ENCODE measurements around the gene FARS2. TPM values are rescaled to one million over a fixed set of nuclear protein-coding genes. Genes with fewer than 3 reads are reported as not detected.

Gene FARS2
- total and polyA plus RNA-seq, 4 donors: 9.2 to 31.4 (median 19.4) TPM

- peaks cover 0 to 5% (median 0%) of the 10 kb centered on the region in 5 donors for H3K4me1 ChIP-seq (ENCODE audit: control insufficient read depth in 5 of 5, insufficient read depth in 5 of 5, low read length in 5 of 5)
- ATAC-seq (ENCODE audit: insufficient read depth, low FRiP score) (no peak), DNase-seq (no peak)
- H3K9ac ChIP-seq (ENCODE audit: insufficient read depth in 1 of 2, low read length in 2 of 2): no peak overlapping the region
- H3K9me3 ChIP-seq (ENCODE audit: control insufficient read depth in 4 of 4, insufficient read depth in 3 of 4, low read length in 3 of 4): peaks cover 0 to 4% (median 0%) of the 10 kb centered on the region in 4 donors
- no peak for TF ChIP-seq CTCF (IDR thresholded peaks at IDR 0.05; ENCODE audit: control extremely low read depth, extremely low read depth)
- no peak overlapping the region for H3K27ac ChIP-seq (ENCODE audit: low read depth in 1 of 2, low read length in 1 of 2)
- WGBS, 2 donors: 88 to 93% methylated on average over 7 of the region's 7 CpGs
- H3K4me3 ChIP-seq: no peak overlapping the region
- H3K36me3 ChIP-seq (ENCODE audit: control insufficient read depth in 4 of 4, insufficient read depth in 4 of 4, low read length in 4 of 4): no peaks in the 10 kb centered on the region
- no peaks in the 10 kb centered on the region for H3K27me3 ChIP-seq (ENCODE audit: control insufficient read depth in 3 of 3, insufficient read depth in 3 of 3, low read length in 2 of 3)
Observed at GRCh38 chr6:5589422-5590141, 328.3 kb downstream of the FARS2 start.

DNA sequence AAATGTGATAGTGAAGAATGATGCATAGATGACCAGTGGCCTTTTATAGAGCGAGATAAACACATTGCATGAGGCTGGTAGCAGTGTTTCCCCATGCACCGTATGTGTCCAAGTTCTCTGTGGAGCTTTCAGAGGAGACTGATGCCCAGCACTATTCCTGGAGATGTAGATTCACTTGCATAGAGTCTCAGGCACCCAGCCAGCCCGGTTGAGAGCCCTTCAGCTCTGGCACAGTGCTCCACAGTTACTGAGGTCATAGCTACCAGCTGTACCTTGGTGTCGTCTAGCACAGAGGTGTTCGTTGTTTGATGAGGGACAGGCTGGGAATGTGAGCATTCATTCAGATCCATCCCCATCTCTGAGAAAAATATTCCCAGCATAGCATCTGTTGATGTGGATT is 328.9 kb downstream of the FARS2 start:
- H3K36me3 ChIP-seq (ENCODE audit: control insufficient read depth in 4 of 4, insufficient read depth in 4 of 4, low read length in 4 of 4): no peaks in the 10 kb centered on the region
- H3K4me1 ChIP-seq (ENCODE audit: control insufficient read depth in 5 of 5, insufficient read depth in 5 of 5, low read length in 5 of 5): peaks cover 0 to 5% (median 0%) of the 10 kb centered on the region in 5 donors
- peak; percentile 34 for ATAC-seq (ENCODE audit: insufficient read depth, low FRiP score)
- no peak overlapping the region for H3K27ac ChIP-seq (ENCODE audit: low read depth in 1 of 2, low read length in 1 of 2)
- TF ChIP-seq CTCF (IDR thresholded peaks at IDR 0.05; ENCODE audit: control extremely low read depth, extremely low read depth): no peak
- H3K27me3 ChIP-seq (ENCODE audit: control insufficient read depth in 3 of 3, insufficient read depth in 3 of 3, low read length in 2 of 3): no peaks in the 10 kb centered on the region
- peaks cover 0 to 4% (median 0%) of the 10 kb centered on the region in 4 donors for H3K9me3 ChIP-seq (ENCODE audit: control insufficient read depth in 4 of 4, insufficient read depth in 3 of 4, low read length in 3 of 4)
- H3K4me3 ChIP-seq: no peak overlapping the region
- no peak overlapping the region for H3K9ac ChIP-seq (ENCODE audit: insufficient read depth in 1 of 2, low read length in 2 of 2)
- DNase-seq: peak in 2 of 3 donors; percentile 27 to 43
- 64 to 74% methylated on average over 5 of the region's 5 CpGs for WGBS, 2 donors

GRCh38 chr6:5592886-5593519 is 331.7 kb downstream of the FARS2 start:
- no peak overlapping the region for H3K27ac ChIP-seq (ENCODE audit: low read depth in 1 of 2, low read length in 1 of 2)
- H3K9ac ChIP-seq (ENCODE audit: insufficient read depth in 1 of 2, low read length in 2 of 2): no peak overlapping the region
- no peaks in the 10 kb centered on the region for H3K36me3 ChIP-seq (ENCODE audit: control insufficient read depth in 4 of 4, insufficient read depth in 4 of 4, low read length in 4 of 4)
- no peaks in the 10 kb centered on the region for H3K9me3 ChIP-seq (ENCODE audit: control insufficient read depth in 4 of 4, insufficient read depth in 3 of 4, low read length in 3 of 4)
- H3K4me1 ChIP-seq (ENCODE audit: control insufficient read depth in 5 of 5, insufficient read depth in 5 of 5, low read length in 5 of 5): peaks cover 0 to 5% (median 0%) of the 10 kb centered on the region in 5 donors
- no peak for TF ChIP-seq CTCF (IDR thresholded peaks at IDR 0.05; ENCODE audit: control extremely low read depth, extremely low read depth)
- no peak for DNase-seq
- WGBS, 2 donors: 93% methylated on average over 17 of the region's 17 CpGs
- H3K27me3 ChIP-seq (ENCODE audit: control insufficient read depth in 3 of 3, insufficient read depth in 3 of 3, low read length in 2 of 3): no peaks in the 10 kb centered on the region
- no peak for ATAC-seq (ENCODE audit: insufficient read depth, low FRiP score)
- H3K4me3 ChIP-seq: no peak overlapping the region
